ENCODE data around the gene MAPK8IP3.

The MAPK8IP3 gene

DNA sequence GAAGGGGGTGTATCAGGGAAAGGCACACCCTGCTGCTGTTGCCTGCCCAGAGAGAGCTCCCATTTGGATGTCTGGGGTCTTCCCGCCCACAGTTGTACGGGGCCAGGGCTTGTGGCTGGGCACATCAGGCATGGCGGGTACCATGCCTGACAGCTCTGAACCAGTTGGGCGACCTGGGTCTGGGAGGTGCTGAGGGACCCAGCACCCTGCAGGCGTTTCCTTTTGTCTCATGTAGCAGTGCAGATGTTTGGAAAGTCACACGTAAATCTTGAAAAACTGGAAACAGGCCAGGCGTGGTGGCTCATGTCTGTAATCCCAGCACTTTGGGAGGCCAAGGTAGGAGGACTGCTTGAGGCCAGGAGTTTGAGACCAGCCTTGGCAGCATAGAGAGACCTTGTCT is 36.3 kb upstream of the MAPK8IP3 start:
- no peaks in the 10 kb centered on the region for H3K36me3 ChIP-seq (ENCODE audit: low read length)
- no peak overlapping the region for H3K27ac ChIP-seq (ENCODE audit: low read depth, low read length)
- TF ChIP-seq EZH2phosphoT487 (conservative IDR thresholded peaks at IDR 0.05; ENCODE audit: low read length): no peak
- TF ChIP-seq, protein P1, sequence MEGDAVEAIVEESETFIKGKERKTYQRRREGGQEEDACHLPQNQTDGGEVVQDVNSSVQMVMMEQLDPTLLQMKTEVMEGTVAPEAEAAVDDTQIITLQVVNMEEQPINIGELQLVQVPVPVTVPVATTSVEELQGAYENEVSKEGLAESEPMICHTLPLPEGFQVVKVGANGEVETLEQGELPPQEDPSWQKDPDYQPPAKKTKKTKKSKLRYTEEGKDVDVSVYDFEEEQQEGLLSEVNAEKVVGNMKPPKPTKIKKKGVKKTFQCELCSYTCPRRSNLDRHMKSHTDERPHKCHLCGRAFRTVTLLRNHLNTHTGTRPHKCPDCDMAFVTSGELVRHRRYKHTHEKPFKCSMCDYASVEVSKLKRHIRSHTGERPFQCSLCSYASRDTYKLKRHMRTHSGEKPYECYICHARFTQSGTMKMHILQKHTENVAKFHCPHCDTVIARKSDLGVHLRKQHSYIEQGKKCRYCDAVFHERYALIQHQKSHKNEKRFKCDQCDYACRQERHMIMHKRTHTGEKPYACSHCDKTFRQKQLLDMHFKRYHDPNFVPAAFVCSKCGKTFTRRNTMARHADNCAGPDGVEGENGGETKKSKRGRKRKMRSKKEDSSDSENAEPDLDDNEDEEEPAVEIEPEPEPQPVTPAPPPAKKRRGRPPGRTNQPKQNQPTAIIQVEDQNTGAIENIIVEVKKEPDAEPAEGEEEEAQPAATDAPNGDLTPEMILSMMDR (IDR thresholded peaks at IDR 0.05; ENCODE audit: insufficient read depth, low read length, poor library complexity, severe bottlenecking): no peak
- H2AFZ ChIP-seq (ENCODE audit: low read depth, low read length, severe bottlenecking): no peak overlapping the region
- H3K27me3 ChIP-seq (ENCODE audit: low read length): no peaks in the 10 kb centered on the region
- H3K4me2 ChIP-seq (ENCODE audit: low read depth, low read length, poor library complexity, severe bottlenecking): no peak overlapping the region
- H3F3A ChIP-seq (ENCODE audit: insufficient read depth): no peaks in the 10 kb centered on the region
- H3K9me2 ChIP-seq (replicated peaks; ENCODE audit: insufficient read depth, low read length): no peaks in the 10 kb centered on the region
- no peaks in the 10 kb centered on the region for H4K20me1 ChIP-seq (ENCODE audit: low read depth, low read length)
- no peaks in the 10 kb centered on the region for H3K9me3 ChIP-seq (ENCODE audit: insufficient read depth, low read length)
- no peak overlapping the region for H3K9ac ChIP-seq (ENCODE audit: low read length)
- no peaks in the 10 kb centered on the region for H3K79me2 ChIP-seq (ENCODE audit: insufficient read depth, low read length)
- no peak overlapping the region for H3K4me3 ChIP-seq (ENCODE audit: insufficient read depth, low read length, poor library complexity, severe bottlenecking)

- Histone ChIP-seq H3K9me2 (replicated peaks; ENCODE audit: insufficient read depth, low read length) (no peaks in the 10 kb centered on the region), H3K27ac (ENCODE audit: low read depth, low read length) (no peak overlapping the region), H3K27me3 (ENCODE audit: low read length) (no peaks in the 10 kb centered on the region), H3K4me2 (ENCODE audit: low read depth, low read length, poor library complexity, severe bottlenecking) (no peak overlapping the region), H3K4me3 (ENCODE audit: insufficient read depth, low read length, poor library complexity, severe bottlenecking) (no peak overlapping the region), H3K36me3 (ENCODE audit: low read length) (no peaks in the 10 kb centered on the region), H3K79me2 (ENCODE audit: insufficient read depth, low read length) (no peaks in the 10 kb centered on the region), H4K20me1 (ENCODE audit: low read depth, low read length) (no peaks in the 10 kb centered on the region), H3F3A (ENCODE audit: insufficient read depth) (no peaks in the 10 kb centered on the region), H3K9ac (ENCODE audit: low read length) (no peak overlapping the region), H2AFZ (ENCODE audit: low read depth, low read length, severe bottlenecking) (no peak overlapping the region), H3K9me3 (ENCODE audit: insufficient read depth, low read length) (no peaks in the 10 kb centered on the region)
- no peak for TF ChIP-seq EZH2phosphoT487 (conservative IDR thresholded peaks at IDR 0.05; ENCODE audit: low read length)
- TF ChIP-seq, protein P1 (IDR thresholded peaks at IDR 0.05; ENCODE audit: insufficient read depth, low read length, poor library complexity, severe bottlenecking): no peak
Observed at GRCh38 chr16:1670371-1670770, 35.6 kb upstream of the MAPK8IP3 start.

- Histone ChIP-seq H3K27me3 (ENCODE audit: low read length) (no peaks in the 10 kb centered on the region), H4K20me1 (ENCODE audit: low read depth, low read length) (no peaks in the 10 kb centered on the region), H3K36me3 (ENCODE audit: low read length) (no peaks in the 10 kb centered on the region), H3F3A (ENCODE audit: insufficient read depth) (no peaks in the 10 kb centered on the region), H3K9me3 (ENCODE audit: insufficient read depth, low read length) (no peaks in the 10 kb centered on the region), H3K9ac (ENCODE audit: low read length) (no peak overlapping the region), H3K27ac (ENCODE audit: low read depth, low read length) (no peak overlapping the region), H3K4me3 (ENCODE audit: insufficient read depth, low read length, poor library complexity, severe bottlenecking) (no peak overlapping the region), H3K79me2 (ENCODE audit: insufficient read depth, low read length) (no peaks in the 10 kb centered on the region), H3K9me2 (replicated peaks; ENCODE audit: insufficient read depth, low read length) (no peaks in the 10 kb centered on the region), H3K4me2 (ENCODE audit: low read depth, low read length, poor library complexity, severe bottlenecking) (no peak overlapping the region), H2AFZ (ENCODE audit: low read depth, low read length, severe bottlenecking) (no peak overlapping the region)
- TF ChIP-seq, protein P1 (IDR thresholded peaks at IDR 0.05; ENCODE audit: insufficient read depth, low read length, poor library complexity, severe bottlenecking): no peak
- no peak for TF ChIP-seq EZH2phosphoT487 (conservative IDR thresholded peaks at IDR 0.05; ENCODE audit: low read length)
Observed at GRCh38 chr16:1670866-1671265, 35.1 kb upstream of the MAPK8IP3 start.

Data from SU-DHL-6 (cell line).